GM23338 (cell line): Measurements from ENCODE around the gene CAPZB. TPM values are rescaled to one million over a fixed set of nuclear protein-coding genes. Genes with fewer than 3 reads are reported as not detected.

Source experiments
- ATAC-seq: fragments of 200-7000 bp; cut with Tn5 transposase; 3 replicates; pipeline ENCODE4 v1.9.1; 2020
- DNase-seq: peaks from one replicate; pipeline ENCODE4 v3.0.0-alpha.2; 2015; ENCODE audit warnings: low spot score
- H2AFZ ChIP-seq: fragments of 200-600 bp; sonication (generic); 2 replicates; pipeline ENCODE4 v1.8.0; 2016; ENCODE audit warnings: antibody characterized with exemption, mild to moderate bottlenecking, moderate library complexity
- H3F3A ChIP-seq: fragments of 200-600 bp; sonication (generic); replicated peaks from 2 replicates; pipeline ENCODE4 v1.8.0; 2017; ENCODE audit warnings: antibody characterized with exemption, mixed run types, low read depth
- H3K27ac ChIP-seq: fragments of 200-600 bp; sonication (generic); 2 replicates; pipeline ENCODE4 v1.6.1; 2016; ENCODE audit warnings: low read depth
- H3K27me3 ChIP-seq: fragments of 200-600 bp; sonication (generic); 2 replicates; pipeline ENCODE4 v1.8.0; 2016; ENCODE audit warnings: mild to moderate bottlenecking, mixed run types, moderate library complexity; ENCODE audit not compliant: insufficient read depth
- H3K36me3 ChIP-seq: fragments of 200-600 bp; sonication (generic); 2 replicates; pipeline ENCODE4 v1.8.0; 2016; ENCODE audit warnings: mild to moderate bottlenecking; ENCODE audit not compliant: insufficient read depth
- H3K4me1 ChIP-seq: fragments of 200-600 bp; sonication (generic); 2 replicates; pipeline ENCODE4 v1.8.0; 2016; ENCODE audit warnings: mild to moderate bottlenecking, moderate library complexity; ENCODE audit not compliant: insufficient read depth
- H3K4me2 ChIP-seq: fragments of 200-600 bp; sonication (generic); 2 replicates; pipeline ENCODE4 v1.7.1; 2017; ENCODE audit warnings: mixed run types
- H3K4me3 ChIP-seq: fragments of 200-600 bp; sonication (generic); 2 replicates; pipeline ENCODE4 v1.6.1; 2016; ENCODE audit warnings: mixed run types
- H3K79me2 ChIP-seq: fragments of 200-600 bp; sonication (generic); replicated peaks from 2 replicates; pipeline ENCODE4 v1.8.0; 2017; ENCODE audit warnings: mild to moderate bottlenecking; ENCODE audit not compliant: insufficient read depth
- H3K9me2 ChIP-seq: fragments of 200-600 bp; sonication (generic); 2 replicates; pipeline ENCODE4 v1.8.0; 2017; ENCODE audit not compliant: insufficient read depth
- H4K20me1 ChIP-seq: fragments of 200-600 bp; sonication (generic); replicated peaks from 2 replicates; pipeline ENCODE4 v1.8.0; 2017; ENCODE audit warnings: mild to moderate bottlenecking; ENCODE audit not compliant: insufficient read depth
- H3K27ac Mint-ChIP-seq: 2 replicates; pipeline ENCODE4 v1.8.0; 2020; ENCODE audit warnings: inconsistent platforms, mild to moderate bottlenecking, moderate library complexity, mixed read lengths
- H3K27me3 Mint-ChIP-seq: 3 replicates; pipeline ENCODE4 v1.8.0; 2022; ENCODE audit warnings: low read depth, mild to moderate bottlenecking, moderate library complexity, mixed read lengths, inconsistent platforms; ENCODE audit not compliant: insufficient read depth, poor library complexity
- H3K36me3 Mint-ChIP-seq: 3 replicates; pipeline ENCODE4 v1.8.0; 2021; ENCODE audit warnings: low read depth, mild to moderate bottlenecking, inconsistent platforms, moderate library complexity, mixed read lengths
- H3K4me1 Mint-ChIP-seq: 3 replicates; pipeline ENCODE4 v1.8.0; 2020; ENCODE audit warnings: mild to moderate bottlenecking, inconsistent platforms, mixed read lengths
- H3K4me3 Mint-ChIP-seq: 3 replicates; pipeline ENCODE4 v1.8.0; 2021; ENCODE audit warnings: moderate library complexity, mild to moderate bottlenecking, inconsistent platforms, mixed read lengths
- H3K9me3 Mint-ChIP-seq: 3 replicates; pipeline ENCODE4 v1.8.0; 2020; ENCODE audit warnings: moderate library complexity, mild to moderate bottlenecking, inconsistent platforms, mixed read lengths
- CREB1 ChIP-seq: fragments of 250-450 bp; sonication (Bioruptor Pico); IDR thresholded peaks from 2 replicates; pipeline ENCODE4 v1.5.0; 2020; ENCODE audit warnings: low read depth, mild to moderate bottlenecking, moderate library complexity
- CTCF ChIP-seq, 2 experiments: fragments of 200-600 bp in 1 of 2; sonication (generic) in 1 of 2; conservative IDR thresholded peaks; 2 replicates each; pipeline versions ENCODE4 v1.5.1 to v1.6.1; 2016 to 2017; ENCODE audit warnings: antibody characterized with exemption in 2 of 2, low read depth in 2 of 2, mild to moderate bottlenecking in 2 of 2, moderate library complexity in 1 of 2
- ETS1 ChIP-seq: IDR thresholded peaks from 2 replicates; pipeline ENCODE4 v1.6.1; 2016; ENCODE audit warnings: antibody characterized with exemption
- EZH2 ChIP-seq: fragments of 200-600 bp; sonication (generic); IDR thresholded peaks from one replicate; pipeline ENCODE4 v1.8.0; 2017; ENCODE audit warnings: antibody characterized with exemption, mild to moderate bottlenecking, low read depth; ENCODE audit not compliant: unreplicated experiment
- EZH2phosphoT487 ChIP-seq: fragments of 200-600 bp; sonication (generic); IDR thresholded peaks from one replicate; pipeline ENCODE4 v1.8.1; 2018; ENCODE audit warnings: antibody characterized with exemption; ENCODE audit not compliant: unreplicated experiment
- JUNB ChIP-seq: IDR thresholded peaks from one replicate; pipeline ENCODE4 v1.6.1; 2016; ENCODE audit warnings: antibody characterized with exemption; ENCODE audit not compliant: unreplicated experiment
- POLR2AphosphoS5 ChIP-seq: IDR thresholded peaks from 2 replicates; pipeline ENCODE4 v1.6.1; 2016; ENCODE audit warnings: antibody characterized with exemption, low read depth
- ZNF114 ChIP-seq: fragments of 250-450 bp; sonication (Bioruptor Pico); IDR thresholded peaks from 2 replicates; pipeline ENCODE4 v1.5.0; 2020; ENCODE audit warnings: mild to moderate bottlenecking, moderate library complexity
- ZNF331 ChIP-seq: fragments of 250-450 bp; sonication (Bioruptor Pico); IDR thresholded peaks from 2 replicates; pipeline ENCODE4 v1.5.0; 2020; ENCODE audit warnings: low read depth, mild to moderate bottlenecking, moderate library complexity
- ZNF462 ChIP-seq: fragments of 250-450 bp; sonication (Bioruptor Pico); IDR thresholded peaks from 2 replicates; pipeline ENCODE4 v1.5.0; 2020; ENCODE audit warnings: mild to moderate bottlenecking, moderate library complexity
- polyA plus RNA-seq: library from polyadenylated mRNA; unstranded; fragments of >200 nt; fragmentation: Nextera tagmentation; extraction: Ambion mirVana; gene quantifications from 2 replicates; pipeline ENCODE4 v1.2.1, GENCODE V29; 2016
- total RNA-seq: library from RNA; depleted of rRNA; stranded (reverse); fragments of >200 nt; shearing (Covaris generic); gene quantifications from 2 replicates; pipeline ENCODE4 v1.2.3, GENCODE V29; 2014

Gene CAPZB
- total and polyA plus RNA-seq, 2 experiments from 2014 or later = 195 to 348 TPM

- H3K4me3 Mint-ChIP-seq = no peak overlapping the region
- no peaks in the 10 kb centered on the region for H3K36me3 Mint-ChIP-seq
- no peak overlapping the region for H3K27ac Mint-ChIP-seq
- Histone ChIP-seq H3K4me2 (no peak overlapping the region), H3K36me3 (no peaks in the 10 kb centered on the region), H3K27ac (no peak overlapping the region), H4K20me1 (peaks cover 87% of the 10 kb centered on the region), H3K4me3 (no peak overlapping the region), H3K9me2 (no peaks in the 10 kb centered on the region), H2AFZ (no peak overlapping the region), H3K4me1 (peaks cover 63% of the 10 kb centered on the region), H3F3A (no peaks in the 10 kb centered on the region; the same call in 1 of the 2 replicates), H3K27me3 (no peaks in the 10 kb centered on the region), H3K79me2 (peaks cover 100% of the 10 kb centered on the region)
- ATAC-seq (no peak), DNase-seq (no peak)
- H3K4me1 Mint-ChIP-seq = peaks cover 71% of the 10 kb centered on the region
- peaks cover 8% of the 10 kb centered on the region for H3K27me3 Mint-ChIP-seq
- no peak for TF ChIP-seq ZNF462
- TF ChIP-seq ETS1 = no peak
- no peak for TF ChIP-seq POLR2AphosphoS5
- TF ChIP-seq CREB1 (CRISPR knock-in tag) = no peak
- TF ChIP-seq JUNB = no peak
- TF ChIP-seq ZNF331 = no peak
- TF ChIP-seq ZNF114 (CRISPR knock-in tag) = no peak
- TF ChIP-seq EZH2 = no peak
- no peak for TF ChIP-seq EZH2phosphoT487
- TF ChIP-seq CTCF (conservative IDR thresholded peaks at IDR 0.05; ENCODE audit: low read depth in 2 of 2) = no peak
- H3K9me3 Mint-ChIP-seq = no peaks in the 10 kb centered on the region
Measured at GRCh38 chr1:19444296-19445021, 40.9 kb downstream of the CAPZB start.
